ENCODE results near the gene ACOXL.

DNA sequence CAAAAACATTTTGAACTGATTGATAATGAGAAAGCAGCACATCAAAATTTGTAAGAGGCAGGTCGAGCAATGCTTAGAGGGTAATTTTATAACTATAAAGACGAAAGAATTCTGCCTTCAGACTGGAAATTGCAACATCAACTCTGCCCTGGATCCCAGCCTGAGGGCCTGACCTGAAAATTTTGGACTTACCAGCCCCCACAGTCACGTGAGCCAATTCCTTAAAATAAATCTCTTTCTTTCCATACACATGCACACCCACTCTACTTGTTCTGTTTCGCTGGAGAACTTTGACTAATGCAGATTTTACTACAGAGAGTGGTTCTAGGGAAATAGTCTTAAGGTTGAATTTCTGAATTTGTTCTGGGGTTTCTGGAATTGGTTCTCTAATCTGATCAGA is 14.6 kb upstream of the ACOXL start:
- TF ChIP-seq POLR2A (IDR thresholded peaks at IDR 0.05) (no peak), CTCF (IDR thresholded peaks at IDR 0.05) (no peak), EP300 (IDR thresholded peaks at IDR 0.05) (no peak)

All from ovary (tissue), 3 donors.